AG09319 (cell line): ENCODE data around the gene DNASE1L3.

Experiments used
- DNase-seq: peaks from one replicate; pipeline ENCODE4 v3.0.0-alpha.2; 2010; ENCODE audit warnings: low read depth; ENCODE audit errors: extremely low read depth
- CTCF ChIP-seq: IDR thresholded peaks from 2 replicates; pipeline ENCODE4 v1.5.1; 2011; ENCODE audit warnings: low read depth, mild to moderate bottlenecking, inconsistent platforms, low read length, moderate library complexity

The DNASE1L3 gene

DNA sequence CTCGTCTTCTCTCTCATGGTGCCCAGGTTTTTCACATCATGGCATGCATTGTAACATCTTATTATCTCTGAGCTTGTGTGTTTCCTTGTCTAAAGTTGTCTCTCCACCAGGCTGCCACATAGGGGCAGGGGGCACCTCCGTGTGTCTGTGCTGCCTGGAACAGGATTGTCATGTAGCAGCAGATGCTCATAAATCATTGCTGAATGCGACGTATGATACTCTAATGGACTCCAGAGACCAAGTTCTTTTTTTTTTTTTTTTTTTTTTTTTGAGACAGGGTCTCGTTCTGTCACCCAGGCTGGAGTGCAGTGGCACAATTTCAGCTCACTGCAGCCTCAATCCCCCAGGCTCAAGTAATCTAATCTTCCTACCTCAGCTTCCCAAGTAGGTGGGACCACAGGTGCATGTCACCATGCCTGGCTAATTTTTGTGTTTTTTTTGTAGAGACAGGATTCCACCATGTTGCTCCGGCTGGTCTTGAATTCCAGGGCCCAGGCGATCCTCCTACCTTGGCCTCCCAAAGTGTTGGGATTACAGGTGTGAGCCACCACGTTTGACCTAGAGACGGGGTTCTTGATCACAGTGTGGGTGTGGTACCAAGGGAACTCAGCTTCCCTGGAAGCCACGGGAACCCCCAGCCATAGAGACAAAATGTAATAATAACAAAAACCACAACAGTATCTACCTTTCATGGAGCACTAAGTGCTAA is 4.7 kb upstream of the DNASE1L3 start:
- no peak for DNase-seq
- TF ChIP-seq CTCF, result no peak

- DNase-seq, result no peak
- no peak for TF ChIP-seq CTCF
Measured at GRCh38 chr3:58214484-58215316, 3.9 kb upstream of the DNASE1L3 start.

DNA sequence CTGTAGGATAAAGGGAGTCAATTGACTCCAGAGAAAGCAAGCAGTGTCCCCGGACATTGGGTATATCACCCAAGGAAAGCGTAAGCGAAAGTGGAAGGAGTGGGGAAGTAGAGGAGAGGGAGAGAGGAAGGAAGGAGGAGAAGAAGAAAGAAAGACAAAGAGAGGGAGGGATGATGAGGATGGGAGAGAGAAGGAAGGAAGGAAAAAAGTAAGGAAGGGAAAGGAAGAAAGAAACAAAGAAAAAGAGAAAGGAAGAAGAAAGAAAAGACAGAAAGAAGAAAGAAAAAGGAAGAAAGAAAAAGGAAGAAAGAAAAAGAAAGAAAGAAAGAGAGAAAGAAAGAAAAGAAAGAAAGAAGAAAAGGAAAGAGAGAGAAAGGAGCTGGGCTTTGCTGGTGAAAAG is 839 bp downstream of the DNASE1L3 start:
- TF ChIP-seq CTCF, result no peak
- no peak for DNase-seq

GRCh38 chr3:58207954-58208353 is 2.8 kb downstream of the DNASE1L3 start:
- TF ChIP-seq CTCF, result no peak

GRCh38 chr3:58206406-58207011 is 4.3 kb downstream of the DNASE1L3 start:
- no peak for DNase-seq
- TF ChIP-seq CTCF, result no peak

More at GRCh38 chr3:58207954-58208353, 2.8 kb downstream of the DNASE1L3 start:
- no peak for DNase-seq

DNA sequence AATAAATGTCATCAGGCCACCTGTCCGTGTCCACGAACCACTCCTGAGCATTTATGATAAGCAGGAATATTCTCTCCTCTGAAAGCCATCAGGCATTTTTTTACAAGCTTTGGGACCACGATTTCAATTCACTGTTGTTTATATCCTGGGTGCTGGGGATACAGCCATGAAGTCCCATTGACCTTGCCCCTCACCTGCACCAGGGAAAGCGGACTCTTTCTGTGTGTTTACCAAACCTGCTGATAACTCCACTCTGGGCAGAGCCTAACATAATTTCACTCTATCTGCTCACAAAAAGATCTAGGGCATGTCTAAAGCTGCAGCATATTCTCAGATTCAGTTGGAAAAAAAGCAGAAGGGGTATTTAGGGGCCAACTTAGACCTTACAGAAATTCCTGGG is 4.8 kb downstream of the DNASE1L3 start:
- no peak for DNase-seq
- TF ChIP-seq CTCF, result no peak

GRCh38 chr3:58204720-58205119 is 6.1 kb downstream of the DNASE1L3 start:
- no peak for TF ChIP-seq CTCF

More at GRCh38 chr3:58204720-58205119, 6.1 kb downstream of the DNASE1L3 start:
- DNase-seq, result no peak
